ENCODE data around the gene SPSB4.

GRCh38 chr3:141147657-141148056, 96.5 kb downstream of the SPSB4 start:
- TF ChIP-seq ZFX (IDR thresholded peaks at IDR 0.05; ENCODE audit: borderline replicate concordance) (no peak), CTCF (IDR thresholded peaks at IDR 0.05) (no peak)
